HT1080 (cell line): ENCODE measurements around the gene MISP. TPM values are rescaled to one million over a fixed set of nuclear protein-coding genes. Genes with fewer than 3 reads are reported as not detected.

Experiments used
- DNase-seq: peaks from one replicate; pipeline ENCODE4 v3.0.0-alpha.2; 2015; ENCODE audit warnings: low read depth
- total RNA-seq: library from RNA; depleted of rRNA; stranded (reverse); fragments of >200 nt; shearing (Covaris generic); gene quantifications from 2 replicates; pipeline ENCODE4 v1.2.3, GENCODE V29; 2014

Gene MISP
- total RNA-seq, 1 experiment from 2014 or later = 0.02 TPM

GRCh38 chr19:795691-796581 lies 45.0 kb downstream of the MISP start:
- DNase-seq = no peak

GRCh38 chr19:796692-797527 lies 46.0 kb downstream of the MISP start, which contains the start of gene PTBP1:
PTBP1 (plus strand) TSS chr19:797452; CDS start chr19:797498, 46 bp downstream.
- peak; percentile 100 for DNase-seq

- peak; percentile 83 for DNase-seq
Observed at GRCh38 chr19:797528-798414, 46.9 kb downstream of the MISP start.

- no peak for DNase-seq
Observed at GRCh38 chr19:798415-799075, 47.6 kb downstream of the MISP start.

GRCh38 chr19:799076-799881 lies 48.4 kb downstream of the MISP start:
- DNase-seq = peak; percentile 43

- no peak for DNase-seq
Observed at GRCh38 chr19:800360-801029, 49.6 kb downstream of the MISP start.

GRCh38 chr19:801030-801860 lies 50.3 kb downstream of the MISP start:
- no peak for DNase-seq

- no peak for DNase-seq
Observed at GRCh38 chr19:801861-802497, 51.1 kb downstream of the MISP start.

GRCh38 chr19:802498-803098 lies 51.7 kb downstream of the MISP start:
- no peak for DNase-seq

- no peak for DNase-seq
Observed at GRCh38 chr19:803099-803561, 52.2 kb downstream of the MISP start.

GRCh38 chr19:803686-804418 lies 52.9 kb downstream of the MISP start:
- no peak for DNase-seq

- DNase-seq = no peak
Observed at GRCh38 chr19:804419-805165, 53.7 kb downstream of the MISP start.

GRCh38 chr19:805166-805551 lies 54.2 kb downstream of the MISP start:
- DNase-seq = no peak

GRCh38 chr19:805600-806550 lies 55.0 kb downstream of the MISP start:
- DNase-seq = no peak
